Activated CD8-positive, alpha-beta memory T cell treated with anti-CD3 and anti-CD28 coated beads, Interleukin-2, amount 50 U/mL, for 24 hours (primary cell): ENCODE data around the gene TSHZ3.

Source experiments
- DNase-seq: peaks from one replicate; pipeline ENCODE4 v3.0.0-alpha.2; 2020; ENCODE audit errors: extremely low read depth

Gene TSHZ3

GRCh38 chr19:31354316-31354715 is 5.1 kb upstream of the TSHZ3 start:
- no peak for DNase-seq

GRCh38 chr19:31353833-31354232 is 4.6 kb upstream of the TSHZ3 start:
- no peak for DNase-seq

GRCh38 chr19:31352782-31353651 is 3.8 kb upstream of the TSHZ3 start:
- DNase-seq = no peak

- DNase-seq = no peak
These were observed 3.1 kb upstream of the TSHZ3 start for GRCh38 chr19:31352296-31352781.

- no peak for DNase-seq
These were observed 2.6 kb upstream of the TSHZ3 start for GRCh38 chr19:31351855-31352195.

- DNase-seq = no peak
These were observed 2.0 kb upstream of the TSHZ3 start for GRCh38 chr19:31351056-31351854.

- no peak for DNase-seq
These were observed 1.4 kb upstream of the TSHZ3 start for GRCh38 chr19:31350693-31351055.

GRCh38 chr19:31350033-31350692 is 927 bp upstream of the TSHZ3 start:
- no peak for DNase-seq

- no peak for DNase-seq
These were observed 616 bp downstream of the TSHZ3 start for GRCh38 chr19:31348481-31349159.

GRCh38 chr19:31347828-31348392 is 1.3 kb downstream of the TSHZ3 start:
- DNase-seq = no peak

GRCh38 chr19:31347354-31347753 is 1.9 kb downstream of the TSHZ3 start:
- no peak for DNase-seq

- DNase-seq = no peak
These were observed 2.8 kb downstream of the TSHZ3 start for GRCh38 chr19:31346184-31347059.

GRCh38 chr19:31344403-31344802 is 4.8 kb downstream of the TSHZ3 start:
- no peak for DNase-seq

GRCh38 chr19:31342926-31343325 is 6.3 kb downstream of the TSHZ3 start:
- DNase-seq = no peak

- DNase-seq = no peak
These were observed 8.9 kb downstream of the TSHZ3 start for GRCh38 chr19:31340042-31341025.

- no peak for DNase-seq
These were observed 9.8 kb downstream of the TSHZ3 start for GRCh38 chr19:31339411-31339810.

GRCh38 chr19:31338069-31338776 is 11.0 kb downstream of the TSHZ3 start:
- no peak for DNase-seq

- DNase-seq = no peak
These were observed 12.0 kb downstream of the TSHZ3 start for GRCh38 chr19:31337008-31337914.
